ENCODE data around the gene CACNA1I. TPM values are rescaled to one million over a fixed set of nuclear protein-coding genes. Genes with fewer than 3 reads are reported as not detected.

The CACNA1I gene
- total RNA-seq, 3 donors from 2014 or later (not counting 1 experiment from before 2014, with no cell fraction given): 0.05 to 0.83 (median 0.72) TPM

DNA sequence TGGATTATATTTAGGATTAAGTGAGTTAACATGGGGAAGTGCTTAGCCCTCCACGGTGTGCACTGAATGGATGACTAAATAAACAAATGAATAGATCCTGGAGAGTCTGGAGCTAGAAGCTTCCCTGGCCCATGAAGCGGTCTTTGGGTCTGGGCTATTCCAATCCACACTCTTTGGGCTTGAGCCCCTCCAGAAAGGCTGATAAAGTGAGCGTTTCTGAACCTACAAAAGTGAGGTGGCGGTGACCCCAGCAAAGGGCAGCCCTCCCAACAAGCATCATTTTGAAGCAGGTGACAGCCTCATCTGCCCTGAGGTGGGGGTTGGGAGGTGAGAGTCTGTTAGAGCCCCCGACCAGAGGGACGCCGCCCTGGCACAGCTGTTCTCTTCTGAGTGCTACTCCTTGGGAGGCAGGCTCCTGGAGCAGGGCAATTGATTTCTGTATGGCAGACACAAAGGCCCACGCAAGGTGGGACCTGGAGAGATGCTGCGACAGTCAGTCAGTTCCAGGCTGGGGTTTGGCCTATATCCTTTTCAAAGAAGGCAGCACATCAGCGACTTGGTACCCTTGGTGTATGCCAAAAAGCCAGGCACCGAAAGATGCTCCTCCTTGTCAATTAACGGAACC is 157.8 kb downstream of the CACNA1I start:
- Mint-ChIP-seq H3K27me3 (ENCODE audit: low read depth in 2 of 2) (peaks cover 10 to 29% of the 10 kb centered on the region in 2 donors), H3K27ac (no peak overlapping the region), H3K4me1 (no peaks in the 10 kb centered on the region), H3K9me3 (no peaks in the 10 kb centered on the region), H3K4me3 (no peak overlapping the region), H3K36me3 (no peaks in the 10 kb centered on the region)
- no peak overlapping the region for H3K27ac ChIP-seq (ENCODE audit: low read length)
- ATAC-seq (no peak), DNase-seq (peak in 1 of 2 donors; percentile 2)
- H3K27me3 ChIP-seq (ENCODE audit: control insufficient read depth, insufficient read depth, low read length): no peaks in the 10 kb centered on the region
- no peaks in the 10 kb centered on the region for H3K9me3 ChIP-seq (ENCODE audit: control insufficient read depth, insufficient read depth, low read length)
- TF ChIP-seq, protein P1, sequence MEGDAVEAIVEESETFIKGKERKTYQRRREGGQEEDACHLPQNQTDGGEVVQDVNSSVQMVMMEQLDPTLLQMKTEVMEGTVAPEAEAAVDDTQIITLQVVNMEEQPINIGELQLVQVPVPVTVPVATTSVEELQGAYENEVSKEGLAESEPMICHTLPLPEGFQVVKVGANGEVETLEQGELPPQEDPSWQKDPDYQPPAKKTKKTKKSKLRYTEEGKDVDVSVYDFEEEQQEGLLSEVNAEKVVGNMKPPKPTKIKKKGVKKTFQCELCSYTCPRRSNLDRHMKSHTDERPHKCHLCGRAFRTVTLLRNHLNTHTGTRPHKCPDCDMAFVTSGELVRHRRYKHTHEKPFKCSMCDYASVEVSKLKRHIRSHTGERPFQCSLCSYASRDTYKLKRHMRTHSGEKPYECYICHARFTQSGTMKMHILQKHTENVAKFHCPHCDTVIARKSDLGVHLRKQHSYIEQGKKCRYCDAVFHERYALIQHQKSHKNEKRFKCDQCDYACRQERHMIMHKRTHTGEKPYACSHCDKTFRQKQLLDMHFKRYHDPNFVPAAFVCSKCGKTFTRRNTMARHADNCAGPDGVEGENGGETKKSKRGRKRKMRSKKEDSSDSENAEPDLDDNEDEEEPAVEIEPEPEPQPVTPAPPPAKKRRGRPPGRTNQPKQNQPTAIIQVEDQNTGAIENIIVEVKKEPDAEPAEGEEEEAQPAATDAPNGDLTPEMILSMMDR (IDR thresholded peaks at IDR 0.05): no peak
- H3K36me3 ChIP-seq (ENCODE audit: control insufficient read depth, insufficient read depth, low read length): no peaks in the 10 kb centered on the region
- H3K4me3 ChIP-seq (ENCODE audit: low read length): no peak overlapping the region
- WGBS (ENCODE audit: insufficient coverage): 89% methylated on average over 12 of the region's 12 CpGs
- intact Hi-C loops (cut with micrococcal nuclease): no loop called here
- no peaks in the 10 kb centered on the region for H3K4me1 ChIP-seq (ENCODE audit: control insufficient read depth, insufficient read depth, low read length)

DNA sequence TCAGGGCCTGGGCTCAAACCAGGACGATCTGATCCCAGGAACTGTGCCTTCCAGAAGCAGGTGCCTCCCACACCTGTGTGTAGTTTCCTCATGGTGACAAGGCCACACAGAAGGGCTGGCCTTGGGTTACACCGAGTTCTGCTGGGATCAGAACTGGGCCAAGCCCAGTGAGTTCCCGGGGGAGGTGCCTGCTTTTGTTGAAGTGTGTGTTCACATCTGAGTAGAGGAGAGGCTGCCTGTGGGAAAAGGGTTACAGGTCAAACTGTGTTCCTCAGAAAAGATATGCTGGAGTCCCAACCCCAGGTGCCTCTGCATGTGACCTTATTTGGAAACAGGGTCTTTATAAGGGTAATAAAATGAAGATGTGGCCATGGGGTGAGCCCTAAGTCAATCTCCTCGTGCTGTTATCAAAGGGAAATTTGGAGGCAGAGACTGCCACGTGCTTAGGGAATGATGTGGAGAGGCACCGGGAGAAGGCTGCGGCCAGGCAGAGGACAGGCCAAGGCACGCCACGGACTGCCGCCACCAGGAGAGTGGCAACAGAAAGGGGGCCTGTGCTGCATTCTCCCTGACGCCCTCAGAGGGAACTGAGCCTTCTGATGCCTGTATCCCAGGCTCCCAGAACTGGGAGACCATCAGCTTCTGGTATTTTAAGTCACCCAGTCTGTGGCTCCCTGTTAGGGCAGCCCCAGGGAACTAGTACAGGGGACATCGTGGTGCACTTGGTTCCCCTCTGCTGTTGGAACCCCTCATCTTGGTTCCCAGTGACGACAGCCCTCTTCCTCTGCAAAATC is 158.8 kb downstream of the CACNA1I start:
- no peaks in the 10 kb centered on the region for H3K9me3 ChIP-seq (ENCODE audit: control insufficient read depth, insufficient read depth, low read length)
- no peaks in the 10 kb centered on the region for H3K36me3 ChIP-seq (ENCODE audit: control insufficient read depth, insufficient read depth, low read length)
- Mint-ChIP-seq H3K4me3 (no peak overlapping the region), H3K27me3 (ENCODE audit: low read depth in 2 of 2) (peaks cover 11 to 29% of the 10 kb centered on the region in 2 donors), H3K27ac (no peak overlapping the region), H3K36me3 (no peaks in the 10 kb centered on the region), H3K9me3 (no peaks in the 10 kb centered on the region), H3K4me1 (no peaks in the 10 kb centered on the region)
- ATAC-seq (no peak), DNase-seq (peak in 1 of 2 donors; percentile 4)
- no peak overlapping the region for H3K4me3 ChIP-seq (ENCODE audit: low read length)
- WGBS (ENCODE audit: insufficient coverage): 81% methylated on average over 13 of the region's 13 CpGs
- H3K27me3 ChIP-seq (ENCODE audit: control insufficient read depth, insufficient read depth, low read length): no peaks in the 10 kb centered on the region
- H3K4me1 ChIP-seq (ENCODE audit: control insufficient read depth, insufficient read depth, low read length): no peaks in the 10 kb centered on the region
- H3K27ac ChIP-seq (ENCODE audit: low read length): no peak overlapping the region
- TF ChIP-seq, protein P1 (IDR thresholded peaks at IDR 0.05): no peak
- intact Hi-C loops (cut with micrococcal nuclease): no loop called here

DNA sequence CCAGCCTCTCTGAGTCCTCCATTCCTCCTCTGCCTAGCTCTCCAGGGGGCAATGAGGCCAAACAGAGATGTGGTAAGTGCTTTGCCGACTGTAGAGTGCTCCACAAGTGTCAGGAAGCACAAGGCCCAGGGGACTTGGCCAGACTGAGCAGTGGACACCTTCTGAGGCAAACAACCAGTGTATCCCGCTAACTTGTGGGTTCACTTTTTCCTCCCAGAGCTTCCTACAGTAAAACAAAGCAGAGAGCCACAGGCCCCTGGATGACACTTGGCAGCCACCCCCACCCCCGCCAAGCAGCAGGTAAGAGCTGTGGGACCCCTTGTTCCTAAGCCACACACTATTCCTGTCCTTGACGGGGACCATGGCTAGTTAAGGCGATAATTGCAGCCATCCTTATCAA is 160.9 kb downstream of the CACNA1I start:
- no peaks in the 10 kb centered on the region for H3K36me3 ChIP-seq (ENCODE audit: control insufficient read depth, insufficient read depth, low read length)
- H3K9me3 ChIP-seq (ENCODE audit: control insufficient read depth, insufficient read depth, low read length): no peaks in the 10 kb centered on the region
- intact Hi-C loops (cut with micrococcal nuclease): no loop called here
- WGBS (ENCODE audit: insufficient coverage): 82% methylated on average over 5 of the region's 5 CpGs
- DNase-seq (no peak), ATAC-seq (no peak)
- no peak overlapping the region for H3K27ac ChIP-seq (ENCODE audit: low read length)
- H3K4me3 ChIP-seq (ENCODE audit: low read length): no peak overlapping the region
- H3K27me3 Mint-ChIP-seq (ENCODE audit: low read depth in 2 of 2): peaks cover 20 to 36% of the 10 kb centered on the region in 2 donors
- H3K27ac Mint-ChIP-seq: no peak overlapping the region
- H3K4me3 Mint-ChIP-seq: no peak overlapping the region
- TF ChIP-seq, protein P1 (IDR thresholded peaks at IDR 0.05): no peak
- H3K9me3 Mint-ChIP-seq: no peaks in the 10 kb centered on the region
- H3K36me3 Mint-ChIP-seq: no peaks in the 10 kb centered on the region
- H3K27me3 ChIP-seq (ENCODE audit: control insufficient read depth, insufficient read depth, low read length): peaks cover 2% of the 10 kb centered on the region
- H3K4me1 Mint-ChIP-seq: no peaks in the 10 kb centered on the region
- no peaks in the 10 kb centered on the region for H3K4me1 ChIP-seq (ENCODE audit: control insufficient read depth, insufficient read depth, low read length)

Measured in natural killer cell (primary cell).